ENCODE data around the gene FAM120A. TPM values are rescaled to one million over a fixed set of nuclear protein-coding genes. Genes with fewer than 3 reads are reported as not detected.

The FAM120A gene
- total RNA-seq, 1 experiment from 2014 or later = 53.3 TPM

GRCh38 chr9:93541005-93541404 is 89.5 kb downstream of the FAM120A start:
- POLR2A ChIA-PET = no interaction called here
- ATAC-seq (no peak), DNase-seq (ENCODE audit: low spot score) (no peak)
- CTCF ChIA-PET = interaction anchor here (1.5 kb wide), 1 partner anchor 26 kb away, joined by 5 read pairs; no protein-coding TSS in a partner anchor
- Mint-ChIP-seq H3K27me3 (ENCODE audit: low read depth) (no peaks in the 10 kb centered on the region), H3K4me3 (no peak overlapping the region), H3K9me3 (no peaks in the 10 kb centered on the region), H3K36me3 (peaks cover 19% of the 10 kb centered on the region), H3K4me1 (peaks cover 11% of the 10 kb centered on the region), H3K27ac (peak overlapping the region; percentile 32)
- TF ChIP-seq, protein P1, sequence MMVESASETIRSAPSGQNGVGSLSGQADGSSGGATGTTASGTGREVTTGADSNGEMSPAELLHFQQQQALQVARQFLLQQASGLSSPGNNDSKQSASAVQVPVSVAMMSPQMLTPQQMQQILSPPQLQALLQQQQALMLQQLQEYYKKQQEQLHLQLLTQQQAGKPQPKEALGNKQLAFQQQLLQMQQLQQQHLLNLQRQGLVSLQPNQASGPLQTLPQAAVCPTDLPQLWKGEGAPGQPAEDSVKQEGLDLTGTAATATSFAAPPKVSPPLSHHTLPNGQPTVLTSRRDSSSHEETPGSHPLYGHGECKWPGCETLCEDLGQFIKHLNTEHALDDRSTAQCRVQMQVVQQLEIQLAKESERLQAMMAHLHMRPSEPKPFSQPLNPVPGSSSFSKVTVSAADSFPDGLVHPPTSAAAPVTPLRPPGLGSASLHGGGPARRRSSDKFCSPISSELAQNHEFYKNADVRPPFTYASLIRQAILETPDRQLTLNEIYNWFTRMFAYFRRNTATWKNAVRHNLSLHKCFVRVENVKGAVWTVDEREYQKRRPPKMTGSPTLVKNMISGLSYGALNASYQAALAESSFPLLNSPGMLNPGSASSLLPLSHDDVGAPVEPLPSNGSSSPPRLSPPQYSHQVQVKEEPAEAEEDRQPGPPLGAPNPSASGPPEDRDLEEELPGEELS (CRISPR knock-in tag; IDR thresholded peaks at IDR 0.05) = no peak
- TF ChIP-seq NFATC4 (CRISPR knock-in tag; IDR thresholded peaks at IDR 0.05) (no peak), ZNF532 (CRISPR knock-in tag; IDR thresholded peaks at IDR 0.05; ENCODE audit: borderline replicate concordance) (no peak), CDX4 (CRISPR knock-in tag; IDR thresholded peaks at IDR 0.05; ENCODE audit: borderline replicate concordance) (no peak), NFE2L1 (CRISPR knock-in tag; IDR thresholded peaks at IDR 0.05) (no peak)
- TF ChIP-seq, protein P2, sequence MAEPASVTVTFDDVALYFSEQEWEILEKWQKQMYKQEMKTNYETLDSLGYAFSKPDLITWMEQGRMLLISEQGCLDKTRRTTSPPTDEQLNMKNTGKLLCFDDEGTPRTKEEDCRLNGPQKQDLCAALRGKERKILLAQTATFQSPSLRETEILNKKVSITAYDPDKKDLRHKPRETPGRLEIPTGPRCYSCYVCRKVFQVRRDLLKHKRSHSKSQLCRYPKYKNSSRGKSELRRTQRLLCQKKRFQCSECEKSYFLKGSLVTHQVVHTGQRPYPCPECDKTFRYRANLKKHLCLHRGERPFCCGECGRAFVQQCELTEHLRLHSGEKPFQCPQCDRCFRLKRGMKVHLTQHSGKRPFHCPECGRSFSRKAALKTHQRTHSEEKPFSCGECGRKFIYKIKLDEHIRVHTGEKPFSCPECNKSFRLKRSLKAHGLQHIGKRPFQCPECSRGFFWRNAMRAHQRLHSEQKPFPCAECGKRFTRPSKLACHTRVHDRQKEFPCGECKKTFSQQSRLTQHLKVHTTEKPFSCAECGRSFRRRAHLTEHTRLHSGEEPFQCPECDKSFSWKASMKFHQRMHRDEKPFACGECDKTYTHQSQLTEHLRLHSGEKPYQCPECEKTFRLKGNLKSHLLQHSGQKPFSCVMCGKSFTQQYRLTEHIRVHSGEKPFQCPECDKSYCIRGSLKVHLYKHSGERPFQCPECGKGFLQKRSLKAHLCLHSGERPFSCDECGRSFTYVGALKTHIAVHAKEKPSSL (CRISPR knock-in tag; conservative IDR thresholded peaks at IDR 0.05) = no peak

DNA sequence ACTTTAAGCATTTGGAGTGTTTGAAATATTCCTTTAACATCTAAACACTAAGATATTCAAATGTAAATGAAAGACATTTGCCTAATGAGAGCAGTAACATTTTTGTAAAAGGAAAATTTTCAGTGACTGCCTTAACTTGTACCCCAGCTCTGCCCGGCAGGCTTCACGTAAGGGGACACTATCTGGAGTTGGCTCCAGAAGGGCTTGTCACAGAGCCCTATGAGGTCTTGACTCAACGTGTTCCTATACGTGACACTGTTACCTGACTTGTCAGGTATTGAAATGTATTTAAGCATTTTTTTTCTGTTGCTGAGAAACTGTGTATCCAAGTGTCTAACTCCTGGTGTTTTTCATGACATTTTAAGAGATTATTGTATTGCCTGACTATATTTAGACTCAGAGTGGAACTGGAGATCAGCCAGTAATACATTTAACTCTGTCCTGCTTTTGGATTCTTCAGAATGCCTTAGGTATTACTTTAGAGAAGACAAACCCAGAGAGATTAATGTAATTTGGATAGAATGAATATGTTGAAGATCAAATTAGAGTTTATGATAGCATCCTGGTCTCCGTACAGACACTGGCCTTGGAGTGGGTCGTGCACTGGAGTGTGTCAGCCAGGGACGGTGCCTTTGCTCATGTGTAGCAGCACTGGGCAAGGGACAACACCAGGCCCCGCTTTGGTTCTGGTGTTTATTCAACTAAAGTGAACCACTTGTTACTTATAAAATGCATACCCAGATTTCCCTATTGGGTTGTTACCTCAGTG is 90.3 kb downstream of the FAM120A start:
- DNase-seq (ENCODE audit: low spot score) (no peak), ATAC-seq (no peak)
- no peaks in the 10 kb centered on the region for H3K9me3 Mint-ChIP-seq
- TF ChIP-seq NFYB (CRISPR knock-in tag; conservative IDR thresholded peaks at IDR 0.05; ENCODE audit: low read depth) = no peak
- no peak for TF ChIP-seq ZNF317 (CRISPR knock-in tag; IDR thresholded peaks at IDR 0.05; ENCODE audit: borderline replicate concordance, low read depth)
- TF ChIP-seq ZNF138 (CRISPR knock-in tag; conservative IDR thresholded peaks at IDR 0.05) = no peak
- no peak for TF ChIP-seq ATF6 (CRISPR knock-in tag; IDR thresholded peaks at IDR 0.05)
- TF ChIP-seq, protein P2 (CRISPR knock-in tag; conservative IDR thresholded peaks at IDR 0.05) = no peak
- no peak for TF ChIP-seq ZBTB43 (CRISPR knock-in tag; IDR thresholded peaks at IDR 0.05)
- no peak for TF ChIP-seq ZNF121 (CRISPR knock-in tag; IDR thresholded peaks at IDR 0.05)
- H3K36me3 Mint-ChIP-seq = peaks cover 25% of the 10 kb centered on the region
- H3K4me1 Mint-ChIP-seq = peaks cover 11% of the 10 kb centered on the region
- ChIA-PET CTCF (interaction anchor here (1.5 kb wide), 1 partner anchor 25 kb away, joined by 5 read pairs; no protein-coding TSS in a partner anchor), POLR2A (no interaction called here)
- no peaks in the 10 kb centered on the region for H3K27me3 Mint-ChIP-seq (ENCODE audit: low read depth)
- peak overlapping the region; percentile 79 for H3K27ac Mint-ChIP-seq
- H3K4me3 Mint-ChIP-seq = no peak overlapping the region

Data from WTC11 (cell line).